ENCODE data around the gene DSG2.

The DSG2 gene

GRCh38 chr18:31591113-31591512 is 93.1 kb downstream of the DSG2 start (continued):
- TF ChIP-seq CSRNP3 (CRISPR knock-in tag; IDR thresholded peaks at IDR 0.05) (no peak), ZFP3 (CRISPR knock-in tag; IDR thresholded peaks at IDR 0.05) (no peak)

GRCh38 chr18:31591628-31592027 is 93.7 kb downstream of the DSG2 start, which contains the start of gene TTR:
TSS of gene TTR (plus strand) at chr18:31591877. CDS start at chr18:31591903, 26 bp downstream.
- no peak for ATAC-seq
- no peak for TF ChIP-seq TSHZ2 (CRISPR knock-in tag; IDR thresholded peaks at IDR 0.05)
- no peak for TF ChIP-seq PATZ1 (CRISPR knock-in tag; IDR thresholded peaks at IDR 0.05; ENCODE audit: borderline replicate concordance)

GRCh38 chr18:31592506-31593157 is 94.7 kb downstream of the DSG2 start:
- TF ChIP-seq CSDC2 (CRISPR knock-in tag; IDR thresholded peaks at IDR 0.05) (no peak), ISL1 (CRISPR knock-in tag; IDR thresholded peaks at IDR 0.05) (no peak), RARB (CRISPR knock-in tag; IDR thresholded peaks at IDR 0.05) (no peak), PATZ1 (CRISPR knock-in tag; IDR thresholded peaks at IDR 0.05; ENCODE audit: borderline replicate concordance) (no peak), TSHZ2 (CRISPR knock-in tag; IDR thresholded peaks at IDR 0.05) (no peak), SNAI2 (CRISPR knock-in tag; IDR thresholded peaks at IDR 0.05) (no peak), TCF4 (CRISPR knock-in tag; IDR thresholded peaks at IDR 0.05; ENCODE audit: borderline replicate concordance) (no peak), BACH2 (CRISPR knock-in tag; IDR thresholded peaks at IDR 0.05; ENCODE audit: borderline replicate concordance) (no peak), ZFP3 (CRISPR knock-in tag; IDR thresholded peaks at IDR 0.05) (no peak), CREB5 (CRISPR knock-in tag; IDR thresholded peaks at IDR 0.05; ENCODE audit: low read depth) (no peak), ZFP30 (CRISPR knock-in tag; IDR thresholded peaks at IDR 0.05) (no peak), ZNF8 (CRISPR knock-in tag; IDR thresholded peaks at IDR 0.05) (no peak), GLIS3 (CRISPR knock-in tag; IDR thresholded peaks at IDR 0.05) (no peak), ZNF565 (CRISPR knock-in tag; conservative IDR thresholded peaks at IDR 0.05; ENCODE audit: low read depth) (no peak), ARNTL (CRISPR knock-in tag; IDR thresholded peaks at IDR 0.05; ENCODE audit: borderline replicate concordance, low read depth) (no peak), CSRNP3 (CRISPR knock-in tag; IDR thresholded peaks at IDR 0.05) (no peak), ZC3H10 (CRISPR knock-in tag; IDR thresholded peaks at IDR 0.05) (no peak), ESRRG (CRISPR knock-in tag; IDR thresholded peaks at IDR 0.05) (no peak), ZNF70 (CRISPR knock-in tag; IDR thresholded peaks at IDR 0.05) (no peak)
- ATAC-seq: no peak
